HK-2 (cell line): ENCODE data around the gene RC3H2.
"Not testable (repeated sequence)": the region's sequence is repeated elsewhere in the genome, so short reads cannot be mapped to it uniquely, and the experiment has no call there.

Experiments used
- DNase-seq: peaks from one replicate; pipeline ENCODE4 v3.0.0-alpha.2; 2018; ENCODE audit not compliant: unreplicated experiment

Gene RC3H2

GRCh38 chr9:122841501-122841900 is 63.7 kb downstream of the RC3H2 start:
- no peak for DNase-seq

- DNase-seq, result not testable (repeated sequence)
These were observed 66.7 kb downstream of the RC3H2 start for GRCh38 chr9:122838441-122838840.

GRCh38 chr9:122837266-122837850 is 67.8 kb downstream of the RC3H2 start:
- DNase-seq, result no peak

GRCh38 chr9:122835313-122835731 is 69.8 kb downstream of the RC3H2 start:
- no peak for DNase-seq

- DNase-seq, result no peak
These were observed 73.0 kb downstream of the RC3H2 start for GRCh38 chr9:122832194-122832593.

- DNase-seq, result not testable (repeated sequence)
These were observed 76.2 kb downstream of the RC3H2 start for GRCh38 chr9:122828965-122829284.

GRCh38 chr9:122827761-122828093 is 77.4 kb downstream of the RC3H2 start:
- no peak for DNase-seq

- DNase-seq, result no peak
These were observed 82.2 kb downstream of the RC3H2 start for GRCh38 chr9:122822938-122823337.

- DNase-seq, result no peak
These were observed 83.1 kb downstream of the RC3H2 start for GRCh38 chr9:122822056-122822455.

GRCh38 chr9:122821278-122821943 is 83.7 kb downstream of the RC3H2 start:
- no peak for DNase-seq

- DNase-seq, result no peak
These were observed 84.7 kb downstream of the RC3H2 start for GRCh38 chr9:122820490-122820845.

- DNase-seq, result no peak
These were observed 85.2 kb downstream of the RC3H2 start for GRCh38 chr9:122819791-122820489.

GRCh38 chr9:122819326-122819725 is 85.8 kb downstream of the RC3H2 start:
- no peak for DNase-seq

GRCh38 chr9:122816163-122816867 is 88.8 kb downstream of the RC3H2 start:
- no peak for DNase-seq

GRCh38 chr9:122815544-122815943 is 89.6 kb downstream of the RC3H2 start:
- DNase-seq, result no peak

GRCh38 chr9:122814545-122814944 is 90.6 kb downstream of the RC3H2 start:
- no peak for DNase-seq

GRCh38 chr9:122812736-122813135 is 92.4 kb downstream of the RC3H2 start:
- no peak for DNase-seq

GRCh38 chr9:122810306-122810946 is 94.7 kb downstream of the RC3H2 start:
- peak; percentile 64 for DNase-seq

- DNase-seq, result not testable (repeated sequence)
These were observed 95.9 kb downstream of the RC3H2 start for GRCh38 chr9:122809261-122809660.

GRCh38 chr9:122808141-122808540 is 97.0 kb downstream of the RC3H2 start:
- DNase-seq, result no peak

GRCh38 chr9:122807271-122807900 is 97.8 kb downstream of the RC3H2 start:
- no peak for DNase-seq

GRCh38 chr9:122806661-122807060 is 98.5 kb downstream of the RC3H2 start:
- no peak for DNase-seq
